GM23338 (cell line): ENCODE data around the gene HS3ST1. TPM values are rescaled to one million over a fixed set of nuclear protein-coding genes. Genes with fewer than 3 reads are reported as not detected.

ENCODE experiments used
- ATAC-seq: fragments of 200-7000 bp; cut with Tn5 transposase; 3 replicates; pipeline ENCODE4 v1.9.1; 2020
- DNase-seq: peaks from one replicate; pipeline ENCODE4 v3.0.0-alpha.2; 2015; ENCODE audit warnings: low spot score
- H2AFZ ChIP-seq: fragments of 200-600 bp; sonication (generic); 2 replicates; pipeline ENCODE4 v1.8.0; 2016; ENCODE audit warnings: antibody characterized with exemption, mild to moderate bottlenecking, moderate library complexity
- H3F3A ChIP-seq: fragments of 200-600 bp; sonication (generic); replicated peaks from 2 replicates; pipeline ENCODE4 v1.8.0; 2017; ENCODE audit warnings: antibody characterized with exemption, mixed run types, low read depth
- H3K27ac ChIP-seq: fragments of 200-600 bp; sonication (generic); 2 replicates; pipeline ENCODE4 v1.6.1; 2016; ENCODE audit warnings: low read depth
- H3K27me3 ChIP-seq: fragments of 200-600 bp; sonication (generic); 2 replicates; pipeline ENCODE4 v1.8.0; 2016; ENCODE audit warnings: mild to moderate bottlenecking, mixed run types, moderate library complexity; ENCODE audit not compliant: insufficient read depth
- H3K36me3 ChIP-seq: fragments of 200-600 bp; sonication (generic); 2 replicates; pipeline ENCODE4 v1.8.0; 2016; ENCODE audit warnings: mild to moderate bottlenecking; ENCODE audit not compliant: insufficient read depth
- H3K4me1 ChIP-seq: fragments of 200-600 bp; sonication (generic); 2 replicates; pipeline ENCODE4 v1.8.0; 2016; ENCODE audit warnings: mild to moderate bottlenecking, moderate library complexity; ENCODE audit not compliant: insufficient read depth
- H3K4me2 ChIP-seq: fragments of 200-600 bp; sonication (generic); 2 replicates; pipeline ENCODE4 v1.7.1; 2017; ENCODE audit warnings: mixed run types
- H3K4me3 ChIP-seq: fragments of 200-600 bp; sonication (generic); 2 replicates; pipeline ENCODE4 v1.6.1; 2016; ENCODE audit warnings: mixed run types
- H3K79me2 ChIP-seq: fragments of 200-600 bp; sonication (generic); replicated peaks from 2 replicates; pipeline ENCODE4 v1.8.0; 2017; ENCODE audit warnings: mild to moderate bottlenecking; ENCODE audit not compliant: insufficient read depth
- H3K9me2 ChIP-seq: fragments of 200-600 bp; sonication (generic); 2 replicates; pipeline ENCODE4 v1.8.0; 2017; ENCODE audit not compliant: insufficient read depth
- H4K20me1 ChIP-seq: fragments of 200-600 bp; sonication (generic); replicated peaks from 2 replicates; pipeline ENCODE4 v1.8.0; 2017; ENCODE audit warnings: mild to moderate bottlenecking; ENCODE audit not compliant: insufficient read depth
- H3K27ac Mint-ChIP-seq: 2 replicates; pipeline ENCODE4 v1.8.0; 2020; ENCODE audit warnings: inconsistent platforms, mild to moderate bottlenecking, moderate library complexity, mixed read lengths
- H3K27me3 Mint-ChIP-seq: 3 replicates; pipeline ENCODE4 v1.8.0; 2022; ENCODE audit warnings: low read depth, mild to moderate bottlenecking, moderate library complexity, mixed read lengths, inconsistent platforms; ENCODE audit not compliant: insufficient read depth, poor library complexity
- H3K36me3 Mint-ChIP-seq: 3 replicates; pipeline ENCODE4 v1.8.0; 2021; ENCODE audit warnings: low read depth, mild to moderate bottlenecking, inconsistent platforms, moderate library complexity, mixed read lengths
- H3K4me1 Mint-ChIP-seq: 3 replicates; pipeline ENCODE4 v1.8.0; 2020; ENCODE audit warnings: mild to moderate bottlenecking, inconsistent platforms, mixed read lengths
- H3K4me3 Mint-ChIP-seq: 3 replicates; pipeline ENCODE4 v1.8.0; 2021; ENCODE audit warnings: moderate library complexity, mild to moderate bottlenecking, inconsistent platforms, mixed read lengths
- H3K9me3 Mint-ChIP-seq: 3 replicates; pipeline ENCODE4 v1.8.0; 2020; ENCODE audit warnings: moderate library complexity, mild to moderate bottlenecking, inconsistent platforms, mixed read lengths
- CREB1 ChIP-seq: fragments of 250-450 bp; sonication (Bioruptor Pico); IDR thresholded peaks from 2 replicates; pipeline ENCODE4 v1.5.0; 2020; ENCODE audit warnings: low read depth, mild to moderate bottlenecking, moderate library complexity
- EZH2 ChIP-seq: fragments of 200-600 bp; sonication (generic); IDR thresholded peaks from one replicate; pipeline ENCODE4 v1.8.0; 2017; ENCODE audit warnings: antibody characterized with exemption, mild to moderate bottlenecking, low read depth; ENCODE audit not compliant: unreplicated experiment
- EZH2phosphoT487 ChIP-seq: fragments of 200-600 bp; sonication (generic); IDR thresholded peaks from one replicate; pipeline ENCODE4 v1.8.1; 2018; ENCODE audit warnings: antibody characterized with exemption; ENCODE audit not compliant: unreplicated experiment
- JUNB ChIP-seq: IDR thresholded peaks from one replicate; pipeline ENCODE4 v1.6.1; 2016; ENCODE audit warnings: antibody characterized with exemption; ENCODE audit not compliant: unreplicated experiment
- STAT1 ChIP-seq: IDR thresholded peaks from one replicate; pipeline ENCODE4 v1.6.1; 2016; ENCODE audit warnings: antibody characterized with exemption; ENCODE audit not compliant: unreplicated experiment
- ZNF114 ChIP-seq: fragments of 250-450 bp; sonication (Bioruptor Pico); IDR thresholded peaks from 2 replicates; pipeline ENCODE4 v1.5.0; 2020; ENCODE audit warnings: mild to moderate bottlenecking, moderate library complexity
- ZNF331 ChIP-seq: fragments of 250-450 bp; sonication (Bioruptor Pico); IDR thresholded peaks from 2 replicates; pipeline ENCODE4 v1.5.0; 2020; ENCODE audit warnings: low read depth, mild to moderate bottlenecking, moderate library complexity
- polyA plus RNA-seq: library from polyadenylated mRNA; unstranded; fragments of >200 nt; fragmentation: Nextera tagmentation; extraction: Ambion mirVana; gene quantifications from 2 replicates; pipeline ENCODE4 v1.2.1, GENCODE V29; 2016
- total RNA-seq: library from RNA; depleted of rRNA; stranded (reverse); fragments of >200 nt; shearing (Covaris generic); gene quantifications from 2 replicates; pipeline ENCODE4 v1.2.3, GENCODE V29; 2014
- TF ChIP-seq, protein P1 (sequence below), 2 experiments: fragments of 200-600 bp in 1 of 2; sonication (generic) in 1 of 2; conservative IDR thresholded peaks; 2 replicates each; pipeline versions ENCODE4 v1.5.1 to v1.6.1; 2016 to 2017; ENCODE audit warnings: antibody characterized with exemption in 2 of 2, low read depth in 2 of 2, mild to moderate bottlenecking in 2 of 2, moderate library complexity in 1 of 2
- TF ChIP-seq, protein P2 (sequence below): IDR thresholded peaks from 2 replicates; pipeline ENCODE4 v1.6.1; 2016; ENCODE audit warnings: antibody characterized with exemption
- TF ChIP-seq, protein P3 (sequence below): IDR thresholded peaks from one replicate; pipeline ENCODE4 v1.6.1; 2018; ENCODE audit warnings: antibody characterized with exemption; ENCODE audit not compliant: unreplicated experiment
- TF ChIP-seq, protein P4 (sequence below): fragments of 250-450 bp; sonication (Bioruptor Pico); IDR thresholded peaks from 2 replicates; pipeline ENCODE4 v1.5.0; 2020; ENCODE audit warnings: mild to moderate bottlenecking, moderate library complexity

Gene HS3ST1
- total and polyA plus RNA-seq, 2 experiments from 2014 or later, result 0.94 to 1.3 TPM

DNA sequence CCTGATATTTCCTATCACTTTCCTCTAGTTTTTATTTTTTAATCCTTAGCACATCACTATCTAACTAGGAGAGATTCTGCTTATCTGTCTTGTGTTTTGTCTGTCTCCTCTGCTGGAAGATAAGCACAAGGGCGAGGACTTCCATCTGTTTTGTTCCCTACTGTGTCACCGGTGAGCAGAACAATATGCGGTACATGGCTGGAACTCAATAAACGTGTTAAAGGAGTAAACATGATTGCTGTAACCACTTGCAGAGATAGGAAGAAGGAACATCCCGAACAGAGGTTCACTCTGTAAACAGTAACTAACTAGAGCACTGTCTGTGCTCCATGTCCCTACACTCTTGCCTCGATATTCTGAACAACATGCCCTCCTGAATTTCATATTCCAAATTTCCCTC lies 5.2 kb downstream of the HS3ST1 start (continued):
- TF ChIP-seq STAT1 (no peak), CREB1 (CRISPR knock-in tag) (no peak), EZH2 (no peak), ZNF331 (CRISPR knock-in tag) (no peak), JUNB (no peak), EZH2phosphoT487 (no peak)
- TF ChIP-seq, protein P1, sequence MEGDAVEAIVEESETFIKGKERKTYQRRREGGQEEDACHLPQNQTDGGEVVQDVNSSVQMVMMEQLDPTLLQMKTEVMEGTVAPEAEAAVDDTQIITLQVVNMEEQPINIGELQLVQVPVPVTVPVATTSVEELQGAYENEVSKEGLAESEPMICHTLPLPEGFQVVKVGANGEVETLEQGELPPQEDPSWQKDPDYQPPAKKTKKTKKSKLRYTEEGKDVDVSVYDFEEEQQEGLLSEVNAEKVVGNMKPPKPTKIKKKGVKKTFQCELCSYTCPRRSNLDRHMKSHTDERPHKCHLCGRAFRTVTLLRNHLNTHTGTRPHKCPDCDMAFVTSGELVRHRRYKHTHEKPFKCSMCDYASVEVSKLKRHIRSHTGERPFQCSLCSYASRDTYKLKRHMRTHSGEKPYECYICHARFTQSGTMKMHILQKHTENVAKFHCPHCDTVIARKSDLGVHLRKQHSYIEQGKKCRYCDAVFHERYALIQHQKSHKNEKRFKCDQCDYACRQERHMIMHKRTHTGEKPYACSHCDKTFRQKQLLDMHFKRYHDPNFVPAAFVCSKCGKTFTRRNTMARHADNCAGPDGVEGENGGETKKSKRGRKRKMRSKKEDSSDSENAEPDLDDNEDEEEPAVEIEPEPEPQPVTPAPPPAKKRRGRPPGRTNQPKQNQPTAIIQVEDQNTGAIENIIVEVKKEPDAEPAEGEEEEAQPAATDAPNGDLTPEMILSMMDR (conservative IDR thresholded peaks at IDR 0.05; ENCODE audit: low read depth in 2 of 2), result no peak
- TF ChIP-seq, protein P2, sequence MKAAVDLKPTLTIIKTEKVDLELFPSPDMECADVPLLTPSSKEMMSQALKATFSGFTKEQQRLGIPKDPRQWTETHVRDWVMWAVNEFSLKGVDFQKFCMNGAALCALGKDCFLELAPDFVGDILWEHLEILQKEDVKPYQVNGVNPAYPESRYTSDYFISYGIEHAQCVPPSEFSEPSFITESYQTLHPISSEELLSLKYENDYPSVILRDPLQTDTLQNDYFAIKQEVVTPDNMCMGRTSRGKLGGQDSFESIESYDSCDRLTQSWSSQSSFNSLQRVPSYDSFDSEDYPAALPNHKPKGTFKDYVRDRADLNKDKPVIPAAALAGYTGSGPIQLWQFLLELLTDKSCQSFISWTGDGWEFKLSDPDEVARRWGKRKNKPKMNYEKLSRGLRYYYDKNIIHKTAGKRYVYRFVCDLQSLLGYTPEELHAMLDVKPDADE, result no peak

DNA sequence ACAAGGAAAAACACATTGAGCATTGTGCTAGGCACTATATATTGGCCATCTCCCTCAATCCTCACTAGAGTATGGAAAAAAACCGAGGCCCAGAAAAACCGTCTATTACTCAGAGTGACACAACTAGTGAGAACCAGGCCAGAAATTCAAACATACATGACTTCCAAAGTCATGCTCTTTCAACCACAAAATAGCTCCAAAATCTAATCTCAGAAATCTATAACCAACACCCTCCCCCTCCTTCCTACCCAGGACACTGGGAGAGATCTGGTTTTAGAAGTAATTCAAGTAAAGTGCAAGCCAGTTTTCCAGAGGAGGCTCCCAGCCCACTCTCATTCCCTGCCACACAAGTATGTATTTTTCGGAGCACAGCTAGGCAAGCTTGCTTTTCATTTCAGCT lies 7.6 kb downstream of the HS3ST1 start:
- Histone ChIP-seq H3K27me3 (peaks cover 10% of the 10 kb centered on the region), H2AFZ (no peak overlapping the region), H3K79me2 (no peaks in the 10 kb centered on the region), H3K27ac (no peak overlapping the region), H3K4me1 (peaks cover 1% of the 10 kb centered on the region; the same call in 1 of the 2 replicates), H3F3A (no peaks in the 10 kb centered on the region), H3K36me3 (no peaks in the 10 kb centered on the region), H3K9me2 (no peaks in the 10 kb centered on the region), H3K4me3 (no peak overlapping the region), H4K20me1 (peaks cover 5% of the 10 kb centered on the region; the same call in 1 of the 2 replicates), H3K4me2 (no peak overlapping the region)
- no peak for DNase-seq
- H3K27ac Mint-ChIP-seq, result no peak overlapping the region
- H3K36me3 Mint-ChIP-seq, result no peaks in the 10 kb centered on the region
- H3K4me3 Mint-ChIP-seq, result no peak overlapping the region
- H3K27me3 Mint-ChIP-seq, result peaks cover 4% of the 10 kb centered on the region
- peaks cover 20% of the 10 kb centered on the region for H3K4me1 Mint-ChIP-seq
- no peak for ATAC-seq
- H3K9me3 Mint-ChIP-seq, result no peaks in the 10 kb centered on the region
- TF ChIP-seq EZH2 (no peak), ZNF114 (CRISPR knock-in tag) (no peak), EZH2phosphoT487 (no peak), JUNB (no peak), ZNF331 (CRISPR knock-in tag) (no peak)
- TF ChIP-seq, protein P3, sequence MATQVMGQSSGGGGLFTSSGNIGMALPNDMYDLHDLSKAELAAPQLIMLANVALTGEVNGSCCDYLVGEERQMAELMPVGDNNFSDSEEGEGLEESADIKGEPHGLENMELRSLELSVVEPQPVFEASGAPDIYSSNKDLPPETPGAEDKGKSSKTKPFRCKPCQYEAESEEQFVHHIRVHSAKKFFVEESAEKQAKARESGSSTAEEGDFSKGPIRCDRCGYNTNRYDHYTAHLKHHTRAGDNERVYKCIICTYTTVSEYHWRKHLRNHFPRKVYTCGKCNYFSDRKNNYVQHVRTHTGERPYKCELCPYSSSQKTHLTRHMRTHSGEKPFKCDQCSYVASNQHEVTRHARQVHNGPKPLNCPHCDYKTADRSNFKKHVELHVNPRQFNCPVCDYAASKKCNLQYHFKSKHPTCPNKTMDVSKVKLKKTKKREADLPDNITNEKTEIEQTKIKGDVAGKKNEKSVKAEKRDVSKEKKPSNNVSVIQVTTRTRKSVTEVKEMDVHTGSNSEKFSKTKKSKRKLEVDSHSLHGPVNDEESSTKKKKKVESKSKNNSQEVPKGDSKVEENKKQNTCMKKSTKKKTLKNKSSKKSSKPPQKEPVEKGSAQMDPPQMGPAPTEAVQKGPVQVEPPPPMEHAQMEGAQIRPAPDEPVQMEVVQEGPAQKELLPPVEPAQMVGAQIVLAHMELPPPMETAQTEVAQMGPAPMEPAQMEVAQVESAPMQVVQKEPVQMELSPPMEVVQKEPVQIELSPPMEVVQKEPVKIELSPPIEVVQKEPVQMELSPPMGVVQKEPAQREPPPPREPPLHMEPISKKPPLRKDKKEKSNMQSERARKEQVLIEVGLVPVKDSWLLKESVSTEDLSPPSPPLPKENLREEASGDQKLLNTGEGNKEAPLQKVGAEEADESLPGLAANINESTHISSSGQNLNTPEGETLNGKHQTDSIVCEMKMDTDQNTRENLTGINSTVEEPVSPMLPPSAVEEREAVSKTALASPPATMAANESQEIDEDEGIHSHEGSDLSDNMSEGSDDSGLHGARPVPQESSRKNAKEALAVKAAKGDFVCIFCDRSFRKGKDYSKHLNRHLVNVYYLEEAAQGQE, result no peak
- TF ChIP-seq, protein P4, sequence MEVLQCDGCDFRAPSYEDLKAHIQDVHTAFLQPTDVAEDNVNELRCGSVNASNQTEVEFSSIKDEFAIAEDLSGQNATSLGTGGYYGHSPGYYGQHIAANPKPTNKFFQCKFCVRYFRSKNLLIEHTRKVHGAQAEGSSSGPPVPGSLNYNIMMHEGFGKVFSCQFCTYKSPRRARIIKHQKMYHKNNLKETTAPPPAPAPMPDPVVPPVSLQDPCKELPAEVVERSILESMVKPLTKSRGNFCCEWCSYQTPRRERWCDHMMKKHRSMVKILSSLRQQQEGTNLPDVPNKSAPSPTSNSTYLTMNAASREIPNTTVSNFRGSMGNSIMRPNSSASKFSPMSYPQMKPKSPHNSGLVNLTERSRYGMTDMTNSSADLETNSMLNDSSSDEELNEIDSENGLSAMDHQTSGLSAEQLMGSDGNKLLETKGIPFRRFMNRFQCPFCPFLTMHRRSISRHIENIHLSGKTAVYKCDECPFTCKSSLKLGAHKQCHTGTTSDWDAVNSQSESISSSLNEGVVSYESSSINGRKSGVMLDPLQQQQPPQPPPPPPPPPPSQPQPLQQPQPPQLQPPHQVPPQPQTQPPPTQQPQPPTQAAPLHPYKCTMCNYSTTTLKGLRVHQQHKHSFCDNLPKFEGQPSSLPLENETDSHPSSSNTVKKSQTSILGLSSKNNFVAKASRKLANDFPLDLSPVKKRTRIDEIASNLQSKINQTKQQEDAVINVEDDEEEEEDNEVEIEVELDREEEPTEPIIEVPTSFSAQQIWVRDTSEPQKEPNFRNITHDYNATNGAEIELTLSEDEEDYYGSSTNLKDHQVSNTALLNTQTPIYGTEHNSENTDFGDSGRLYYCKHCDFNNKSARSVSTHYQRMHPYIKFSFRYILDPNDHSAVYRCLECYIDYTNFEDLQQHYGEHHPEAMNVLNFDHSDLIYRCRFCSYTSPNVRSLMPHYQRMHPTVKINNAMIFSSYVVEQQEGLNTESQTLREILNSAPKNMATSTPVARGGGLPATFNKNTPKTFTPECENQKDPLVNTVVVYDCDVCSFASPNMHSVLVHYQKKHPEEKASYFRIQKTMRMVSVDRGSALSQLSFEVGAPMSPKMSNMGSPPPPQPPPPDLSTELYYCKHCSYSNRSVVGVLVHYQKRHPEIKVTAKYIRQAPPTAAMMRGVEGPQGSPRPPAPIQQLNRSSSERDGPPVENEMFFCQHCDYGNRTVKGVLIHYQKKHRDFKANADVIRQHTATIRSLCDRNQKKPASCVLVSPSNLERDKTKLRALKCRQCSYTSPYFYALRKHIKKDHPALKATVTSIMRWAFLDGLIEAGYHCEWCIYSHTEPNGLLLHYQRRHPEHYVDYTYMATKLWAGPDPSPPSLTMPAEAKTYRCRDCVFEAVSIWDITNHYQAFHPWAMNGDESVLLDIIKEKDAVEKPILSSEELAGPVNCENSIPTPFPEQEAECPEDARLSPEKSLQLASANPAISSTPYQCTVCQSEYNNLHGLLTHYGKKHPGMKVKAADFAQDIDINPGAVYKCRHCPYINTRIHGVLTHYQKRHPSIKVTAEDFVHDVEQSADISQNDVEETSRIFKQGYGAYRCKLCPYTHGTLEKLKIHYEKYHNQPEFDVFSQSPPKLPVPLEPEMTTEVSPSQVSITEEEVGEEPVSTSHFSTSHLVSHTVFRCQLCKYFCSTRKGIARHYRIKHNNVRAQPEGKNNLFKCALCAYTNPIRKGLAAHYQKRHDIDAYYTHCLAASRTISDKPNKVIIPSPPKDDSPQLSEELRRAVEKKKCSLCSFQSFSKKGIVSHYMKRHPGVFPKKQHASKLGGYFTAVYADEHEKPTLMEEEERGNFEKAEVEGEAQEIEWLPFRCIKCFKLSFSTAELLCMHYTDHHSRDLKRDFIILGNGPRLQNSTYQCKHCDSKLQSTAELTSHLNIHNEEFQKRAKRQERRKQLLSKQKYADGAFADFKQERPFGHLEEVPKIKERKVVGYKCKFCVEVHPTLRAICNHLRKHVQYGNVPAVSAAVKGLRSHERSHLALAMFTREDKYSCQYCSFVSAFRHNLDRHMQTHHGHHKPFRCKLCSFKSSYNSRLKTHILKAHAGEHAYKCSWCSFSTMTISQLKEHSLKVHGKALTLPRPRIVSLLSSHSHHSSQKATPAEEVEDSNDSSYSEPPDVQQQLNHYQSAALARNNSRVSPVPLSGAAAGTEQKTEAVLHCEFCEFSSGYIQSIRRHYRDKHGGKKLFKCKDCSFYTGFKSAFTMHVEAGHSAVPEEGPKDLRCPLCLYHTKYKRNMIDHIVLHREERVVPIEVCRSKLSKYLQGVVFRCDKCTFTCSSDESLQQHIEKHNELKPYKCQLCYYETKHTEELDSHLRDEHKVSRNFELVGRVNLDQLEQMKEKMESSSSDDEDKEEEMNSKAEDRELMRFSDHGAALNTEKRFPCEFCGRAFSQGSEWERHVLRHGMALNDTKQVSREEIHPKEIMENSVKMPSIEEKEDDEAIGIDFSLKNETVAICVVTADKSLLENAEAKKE (CRISPR knock-in tag), result no peak
- TF ChIP-seq, protein P2, result no peak
